SK-N-DZ (cell line): ENCODE measurements around the gene OR2D3.
"Not testable (repeated sequence)": the region's sequence is repeated elsewhere in the genome, so short reads cannot be mapped to it uniquely, and the experiment has no call there.

ENCODE experiments used
- DNase-seq: peaks from one replicate; pipeline ENCODE4 v3.0.0-alpha.2; 2015; ENCODE audit warnings: low spot score

OR2D3 gene

DNA sequence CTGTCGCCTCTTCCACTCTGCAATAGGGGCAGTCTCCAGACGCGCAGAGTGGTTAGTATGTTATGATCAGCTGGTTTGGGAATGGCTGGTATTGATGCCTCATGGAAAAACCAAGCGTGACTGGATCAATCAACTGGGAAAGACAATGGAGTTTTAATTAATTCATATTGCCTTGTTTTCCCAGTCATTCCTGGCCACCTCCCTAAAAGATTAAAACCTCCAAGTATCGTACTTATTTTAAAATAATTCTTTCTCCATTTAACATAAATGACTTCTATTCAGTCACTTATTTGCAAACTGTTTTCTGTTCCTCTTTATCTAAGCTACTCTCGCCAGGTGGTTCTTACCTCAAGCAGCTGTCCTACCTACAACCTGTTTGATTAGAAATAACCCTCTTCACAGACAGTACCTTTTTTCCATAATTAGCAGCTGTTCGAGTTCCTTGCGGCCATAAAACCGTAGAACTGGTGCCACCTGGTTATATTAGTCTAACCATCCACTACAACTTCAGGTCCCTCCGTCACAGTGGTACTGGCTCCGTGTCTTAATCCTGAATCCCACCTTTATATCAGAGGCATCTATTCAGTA lies 6.3 kb downstream of the OR2D3 start:
- no peak for DNase-seq

DNA sequence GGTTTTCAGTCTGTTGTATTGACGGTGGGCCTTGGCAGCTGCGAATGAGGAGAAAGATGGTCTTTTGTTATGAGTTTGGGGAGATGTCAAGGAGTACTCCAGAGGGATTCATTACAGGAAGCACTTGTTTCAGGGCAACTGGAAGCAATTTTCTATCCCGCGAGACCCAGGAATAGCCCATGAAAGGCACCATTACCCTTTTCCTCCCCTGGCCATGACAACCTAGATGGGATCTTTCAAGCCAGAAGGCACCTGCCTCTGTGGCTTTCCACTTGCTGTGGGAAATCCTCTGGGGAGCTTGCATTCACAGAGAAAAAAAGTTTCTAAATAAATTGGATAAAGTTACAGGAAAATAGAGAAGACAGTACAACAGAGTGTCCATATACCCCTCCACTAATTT lies 8.1 kb downstream of the OR2D3 start:
- DNase-seq, result no peak

DNA sequence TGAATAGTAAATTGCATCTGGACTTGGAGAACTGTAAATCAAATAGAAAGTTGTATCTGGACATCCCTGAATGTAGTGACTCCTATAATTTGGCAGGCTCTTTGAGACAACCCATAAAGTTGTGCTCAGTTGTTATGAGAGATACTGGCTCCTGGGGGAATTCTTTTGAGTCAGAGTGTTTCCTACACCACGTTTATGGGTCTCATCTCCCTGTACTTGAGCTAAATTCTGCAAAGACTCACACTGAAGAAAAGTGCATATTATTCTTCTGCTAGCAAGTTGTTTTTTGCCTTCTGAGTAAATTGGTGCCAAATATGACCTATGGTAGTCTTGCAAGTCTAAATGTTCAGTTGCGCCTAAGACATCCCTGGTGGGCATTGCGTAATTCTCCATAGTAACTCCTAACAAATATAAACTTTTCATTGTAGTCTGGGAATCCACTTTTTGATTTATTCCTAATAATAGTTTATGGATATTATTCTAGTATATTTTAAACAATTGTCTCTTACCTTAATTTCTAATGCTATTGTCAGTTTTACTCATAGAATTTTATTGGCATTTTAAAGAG lies 10.4 kb downstream of the OR2D3 start:
- no peak for DNase-seq

DNA sequence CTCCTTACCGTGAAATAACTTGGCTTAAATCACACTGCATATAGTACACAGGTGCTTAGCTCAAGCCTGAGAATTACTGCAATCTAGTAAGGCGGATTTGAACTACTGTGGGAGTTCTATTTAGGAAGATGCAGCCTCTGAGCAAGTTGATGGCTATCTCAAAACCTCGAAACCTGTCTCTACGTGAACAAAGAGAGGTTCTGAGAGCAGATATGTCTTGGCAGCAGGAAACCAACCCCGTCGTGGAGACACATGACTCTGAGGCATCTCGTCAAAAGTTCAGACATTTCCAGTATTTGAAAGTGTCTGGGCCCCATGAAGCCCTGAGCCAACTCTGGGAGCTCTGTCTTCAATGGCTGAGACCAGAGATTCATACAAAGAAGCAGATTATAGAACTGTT lies 11.3 kb downstream of the OR2D3 start:
- DNase-seq, result no peak

DNA sequence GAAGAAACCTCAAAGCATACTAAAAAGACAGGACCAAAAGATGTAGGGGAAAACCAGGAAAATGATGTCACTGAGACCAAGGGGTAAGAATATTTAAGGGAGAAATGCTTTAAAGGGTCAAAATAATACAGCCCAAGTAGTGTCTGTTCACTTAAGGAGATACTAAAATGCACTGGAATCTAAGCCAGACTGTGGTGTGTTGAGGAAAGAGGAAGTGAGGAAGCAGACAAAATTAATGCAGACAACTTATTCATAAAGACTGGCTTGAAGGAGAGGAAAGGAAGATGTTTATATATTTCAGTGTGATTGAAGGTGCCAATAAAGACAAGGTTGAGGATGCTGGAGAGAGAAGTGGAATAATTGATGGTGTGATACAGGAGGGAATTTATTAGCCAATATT lies 21.2 kb downstream of the OR2D3 start:
- no peak for DNase-seq

DNA sequence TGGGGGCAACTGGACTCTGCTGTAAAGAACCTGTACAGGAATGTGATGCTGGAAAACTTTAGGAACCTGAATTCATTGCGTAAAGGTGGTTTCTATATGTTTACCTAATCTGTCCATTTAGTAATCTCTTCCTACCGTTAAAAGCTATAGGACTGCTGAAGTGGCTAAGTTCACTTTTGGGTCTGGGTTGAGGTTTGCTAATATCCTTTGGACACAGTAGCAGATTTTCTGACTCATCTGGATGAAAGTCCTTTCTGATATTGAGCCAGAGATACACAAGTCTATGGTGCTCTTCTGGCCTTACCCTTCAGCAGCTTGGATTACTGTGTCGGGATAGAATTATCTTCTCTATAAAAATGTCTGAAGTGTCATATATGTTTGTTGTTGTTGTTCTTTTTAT lies 22.3 kb downstream of the OR2D3 start:
- no peak for DNase-seq

DNA sequence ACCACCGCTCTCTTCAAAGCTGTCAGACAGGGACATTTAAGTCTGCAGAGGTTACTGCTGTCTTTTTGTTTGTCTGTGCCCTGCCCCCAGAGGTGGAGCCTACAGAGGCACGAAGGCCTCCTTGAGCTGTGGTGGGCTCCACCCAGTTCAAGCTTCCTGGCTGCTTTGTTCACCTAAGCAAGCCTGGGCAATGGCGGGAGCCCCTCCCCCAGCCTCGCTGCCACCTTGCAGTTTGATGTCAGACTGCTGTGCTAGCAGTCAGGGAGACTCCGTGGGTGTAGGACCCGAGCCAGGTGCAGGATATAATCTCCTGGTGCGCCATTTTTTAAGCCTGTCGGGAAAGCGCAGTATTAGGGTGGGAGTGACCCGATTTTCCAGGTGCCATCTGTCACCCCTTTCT lies 33.4 kb downstream of the OR2D3 start:
- DNase-seq, result not testable (repeated sequence)

DNA sequence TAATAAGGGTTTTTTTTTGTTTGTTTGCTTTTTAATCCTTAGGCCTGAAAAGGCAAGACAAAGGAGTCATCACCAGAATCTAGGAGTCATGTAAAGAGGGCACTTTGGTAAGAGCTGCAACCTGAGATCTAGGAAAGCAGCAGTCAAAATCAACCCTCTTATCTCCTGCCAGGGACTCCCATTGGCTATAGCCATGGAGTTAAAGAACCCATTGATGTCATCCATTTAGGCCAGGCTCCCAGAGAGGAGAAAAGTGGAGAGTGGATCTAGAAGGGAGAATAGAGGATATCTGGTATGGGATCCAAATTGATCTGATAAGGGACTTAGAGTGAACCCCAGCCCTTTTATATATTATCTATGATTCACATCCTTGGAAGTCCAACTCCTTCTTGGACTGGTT lies 41.3 kb downstream of the OR2D3 start:
- DNase-seq, result no peak

DNA sequence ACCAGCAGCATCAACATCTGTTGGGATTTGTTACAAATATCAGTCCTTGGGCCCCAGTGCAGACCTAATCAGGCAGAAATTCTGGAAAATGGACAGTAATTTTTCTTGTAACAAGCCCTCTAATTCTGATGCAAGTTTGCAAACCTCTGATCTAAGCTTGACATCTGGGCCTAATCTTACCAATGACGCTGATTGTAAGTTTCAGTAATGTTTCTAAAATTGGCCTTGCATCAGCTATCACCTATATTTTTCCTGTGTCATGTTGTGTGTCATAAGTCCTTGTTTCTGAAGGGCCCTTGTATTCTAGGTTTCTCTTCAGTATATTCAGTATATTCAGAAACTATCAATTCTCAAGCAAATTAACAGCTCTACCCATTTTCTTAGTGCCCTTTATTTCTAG lies 41.9 kb downstream of the OR2D3 start:
- no peak for DNase-seq

DNA sequence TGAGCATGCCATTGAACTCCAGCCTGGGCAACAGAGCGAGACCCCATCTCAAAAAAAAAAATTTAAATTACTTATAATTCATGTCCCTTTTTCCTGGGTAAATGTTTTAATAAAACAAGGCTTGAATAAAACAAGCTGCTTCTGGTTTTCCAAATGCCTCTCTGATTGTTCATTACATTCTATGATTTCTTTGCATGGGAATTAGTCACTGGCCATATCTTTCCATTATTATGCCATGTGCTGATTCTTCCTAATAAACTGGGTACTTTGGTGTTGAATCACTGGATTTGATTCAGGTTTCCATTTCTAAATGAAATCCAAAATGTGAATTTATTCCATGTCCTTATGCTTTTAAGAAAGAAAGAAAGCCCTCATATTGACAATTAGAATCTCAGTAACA lies 48.0 kb downstream of the OR2D3 start:
- no peak for DNase-seq

DNA sequence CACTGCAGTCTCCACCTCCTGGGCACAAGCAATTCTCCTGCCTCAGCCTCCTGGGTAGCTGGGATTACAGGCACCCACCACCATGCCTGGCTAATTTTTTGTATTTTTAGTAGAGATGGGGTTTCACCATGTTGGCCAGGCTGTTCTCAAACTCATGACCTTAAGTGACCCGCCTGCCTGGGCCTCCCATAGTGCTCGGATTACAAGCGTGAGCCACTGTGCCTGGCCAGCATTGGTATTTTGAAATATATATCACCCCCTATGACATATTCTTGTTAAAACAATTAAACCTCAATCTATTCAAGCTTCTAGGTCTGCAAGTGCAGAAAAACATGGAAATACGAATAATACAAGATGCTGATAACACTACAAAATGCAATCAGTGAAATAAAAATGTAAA lies 49.1 kb downstream of the OR2D3 start:
- DNase-seq, result not testable (repeated sequence)
